ENCODE data around the gene DMRT3. TPM values are rescaled to one million over a fixed set of nuclear protein-coding genes. Genes with fewer than 3 reads are reported as not detected.
"Not testable (repeated sequence)": the region's sequence is repeated elsewhere in the genome, so short reads cannot be mapped to it uniquely, and the experiment has no call there.

Gene DMRT3
- total and polyA plus RNA-seq, 9 donors = 0.09 to 0.54 (median 0.36) TPM; not detected in 1

GRCh38 chr9:977838-978830, 1.7 kb downstream of the DMRT3 start:
- H3K9me3 ChIP-seq (replicated peaks; ENCODE audit: control insufficient read depth, low read depth, low read length) = no peaks in the 10 kb centered on the region
- no peaks in the 10 kb centered on the region for H3K36me3 ChIP-seq (ENCODE audit: control insufficient read depth, insufficient read depth, low read length)
- no peak for DNase-seq
- no peak overlapping the region for H3K4me3 ChIP-seq (ENCODE audit: low read length)
- peaks cover 84% of the 10 kb centered on the region for H3K27me3 ChIP-seq (ENCODE audit: control insufficient read depth, insufficient read depth, low read length)
- no peak overlapping the region for H3K27ac ChIP-seq (ENCODE audit: low read length)
- H3K4me1 ChIP-seq (ENCODE audit: control insufficient read depth, insufficient read depth, low read length) = peaks cover 18% of the 10 kb centered on the region
- WGBS (ENCODE audit: insufficient coverage) = 49% methylated on average over 8 of the region's 19 CpGs

- Histone ChIP-seq H3K4me3 (ENCODE audit: low read length) (no peak overlapping the region), H3K36me3 (ENCODE audit: control insufficient read depth, insufficient read depth, low read length) (no peaks in the 10 kb centered on the region), H3K9me3 (replicated peaks; ENCODE audit: control insufficient read depth, low read depth, low read length) (no peaks in the 10 kb centered on the region), H3K4me1 (ENCODE audit: control insufficient read depth, insufficient read depth, low read length) (peaks cover 18% of the 10 kb centered on the region), H3K27me3 (ENCODE audit: control insufficient read depth, insufficient read depth, low read length) (peaks cover 72% of the 10 kb centered on the region), H3K27ac (ENCODE audit: low read length) (no peak overlapping the region)
- DNase-seq = no peak
- no CpG with 5 or more reads among the region's 2 CpGs for WGBS (ENCODE audit: insufficient coverage)
Observed at GRCh38 chr9:979983-980382, 3.5 kb downstream of the DMRT3 start.

- no peak for DNase-seq
- H3K27me3 ChIP-seq (ENCODE audit: control insufficient read depth, insufficient read depth, low read length) = peaks cover 66% of the 10 kb centered on the region
- WGBS (ENCODE audit: insufficient coverage) = no CpG with 5 or more reads among the region's 4 CpGs
- no peaks in the 10 kb centered on the region for H3K9me3 ChIP-seq (replicated peaks; ENCODE audit: control insufficient read depth, low read depth, low read length)
- H3K4me3 ChIP-seq (ENCODE audit: low read length) = no peak overlapping the region
- H3K4me1 ChIP-seq (ENCODE audit: control insufficient read depth, insufficient read depth, low read length) = peaks cover 18% of the 10 kb centered on the region
- H3K36me3 ChIP-seq (ENCODE audit: control insufficient read depth, insufficient read depth, low read length) = no peaks in the 10 kb centered on the region
- H3K27ac ChIP-seq (ENCODE audit: low read length) = no peak overlapping the region
Observed at GRCh38 chr9:980640-981039, 4.2 kb downstream of the DMRT3 start.

- Histone ChIP-seq H3K36me3 (ENCODE audit: control insufficient read depth, insufficient read depth, low read length) (no peaks in the 10 kb centered on the region), H3K4me3 (ENCODE audit: low read length) (no peak overlapping the region), H3K27me3 (ENCODE audit: control insufficient read depth, insufficient read depth, low read length) (peaks cover 62% of the 10 kb centered on the region), H3K4me1 (ENCODE audit: control insufficient read depth, insufficient read depth, low read length) (peaks cover 11% of the 10 kb centered on the region), H3K9me3 (replicated peaks; ENCODE audit: control insufficient read depth, low read depth, low read length) (no peaks in the 10 kb centered on the region), H3K27ac (ENCODE audit: low read length) (no peak overlapping the region)
- DNase-seq = no peak
- WGBS (ENCODE audit: insufficient coverage) = 48% methylated on average over 15 of the region's 16 CpGs
Observed at GRCh38 chr9:981491-981898, 5.0 kb downstream of the DMRT3 start.

GRCh38 chr9:982394-983230, 6.2 kb downstream of the DMRT3 start:
- Histone ChIP-seq H3K9me3 (replicated peaks; ENCODE audit: control insufficient read depth, low read depth, low read length) (no peaks in the 10 kb centered on the region), H3K27ac (ENCODE audit: low read length) (peak overlapping the region; percentile 58), H3K27me3 (ENCODE audit: control insufficient read depth, insufficient read depth, low read length) (peaks cover 53% of the 10 kb centered on the region), H3K36me3 (ENCODE audit: control insufficient read depth, insufficient read depth, low read length) (no peaks in the 10 kb centered on the region), H3K4me3 (ENCODE audit: low read length) (no peak overlapping the region), H3K4me1 (ENCODE audit: control insufficient read depth, insufficient read depth, low read length) (peaks cover 8% of the 10 kb centered on the region)
- peak; percentile 82 for DNase-seq
- WGBS (ENCODE audit: insufficient coverage) = 0% methylated on average over 2 of the region's 15 CpGs

- peaks cover 11% of the 10 kb centered on the region for H3K27me3 ChIP-seq (ENCODE audit: control insufficient read depth, insufficient read depth, low read length)
- WGBS (ENCODE audit: insufficient coverage) = 60% methylated on average over 1 of the region's 4 CpGs
- H3K9me3 ChIP-seq (replicated peaks; ENCODE audit: control insufficient read depth, low read depth, low read length) = peaks cover 3% of the 10 kb centered on the region
- no peak overlapping the region for H3K27ac ChIP-seq (ENCODE audit: low read length)
- no peak for DNase-seq
- no peak overlapping the region for H3K4me3 ChIP-seq (ENCODE audit: low read length)
- H3K36me3 ChIP-seq (ENCODE audit: control insufficient read depth, insufficient read depth, low read length) = no peaks in the 10 kb centered on the region
- no peaks in the 10 kb centered on the region for H3K4me1 ChIP-seq (ENCODE audit: control insufficient read depth, insufficient read depth, low read length)
Observed at GRCh38 chr9:994005-994404, 17.6 kb downstream of the DMRT3 start.

- no peak overlapping the region for H3K27ac ChIP-seq (ENCODE audit: low read length)
- WGBS (ENCODE audit: insufficient coverage) = no CpG with 5 or more reads among the region's 4 CpGs
- H3K36me3 ChIP-seq (ENCODE audit: control insufficient read depth, insufficient read depth, low read length) = no peaks in the 10 kb centered on the region
- H3K4me1 ChIP-seq (ENCODE audit: control insufficient read depth, insufficient read depth, low read length) = no peaks in the 10 kb centered on the region
- H3K27me3 ChIP-seq (ENCODE audit: control insufficient read depth, insufficient read depth, low read length) = peaks cover 7% of the 10 kb centered on the region
- peaks cover 3% of the 10 kb centered on the region for H3K9me3 ChIP-seq (replicated peaks; ENCODE audit: control insufficient read depth, low read depth, low read length)
- no peak for DNase-seq
- H3K4me3 ChIP-seq (ENCODE audit: low read length) = no peak overlapping the region
Observed at GRCh38 chr9:995192-995591, 18.7 kb downstream of the DMRT3 start.

GRCh38 chr9:995781-996180, 19.3 kb downstream of the DMRT3 start:
- Histone ChIP-seq H3K27me3 (ENCODE audit: control insufficient read depth, insufficient read depth, low read length) (peaks cover under 1% of the 10 kb centered on the region), H3K27ac (ENCODE audit: low read length) (no peak overlapping the region), H3K4me1 (ENCODE audit: control insufficient read depth, insufficient read depth, low read length) (no peaks in the 10 kb centered on the region), H3K4me3 (ENCODE audit: low read length) (no peak overlapping the region), H3K36me3 (ENCODE audit: control insufficient read depth, insufficient read depth, low read length) (no peaks in the 10 kb centered on the region), H3K9me3 (replicated peaks; ENCODE audit: control insufficient read depth, low read depth, low read length) (peaks cover 3% of the 10 kb centered on the region)
- peak; percentile 42 for DNase-seq
- WGBS (ENCODE audit: insufficient coverage) = 10% methylated on average over 2 of the region's 3 CpGs

GRCh38 chr9:998299-999110, 22.1 kb downstream of the DMRT3 start:
- not testable (repeated sequence) for DNase-seq; H3K4me3 ChIP-seq (ENCODE audit: low read length); H3K9me3 ChIP-seq (replicated peaks; ENCODE audit: control insufficient read depth, low read depth, low read length); H3K4me1 ChIP-seq (ENCODE audit: control insufficient read depth, insufficient read depth, low read length); H3K27me3 ChIP-seq (ENCODE audit: control insufficient read depth, insufficient read depth, low read length); H3K36me3 ChIP-seq (ENCODE audit: control insufficient read depth, insufficient read depth, low read length); H3K27ac ChIP-seq (ENCODE audit: low read length)
- 80% methylated on average over 3 of the region's 55 CpGs for WGBS (ENCODE audit: insufficient coverage)

Measured in muscle of leg (tissue), 11 donors.